Measurements from ENCODE around the gene KCNIP4. TPM values are rescaled to one million over a fixed set of nuclear protein-coding genes. Genes with fewer than 3 reads are reported as not detected.

The KCNIP4 gene
- total RNA-seq, 2 experiments from 2014 or later = not detected

DNA sequence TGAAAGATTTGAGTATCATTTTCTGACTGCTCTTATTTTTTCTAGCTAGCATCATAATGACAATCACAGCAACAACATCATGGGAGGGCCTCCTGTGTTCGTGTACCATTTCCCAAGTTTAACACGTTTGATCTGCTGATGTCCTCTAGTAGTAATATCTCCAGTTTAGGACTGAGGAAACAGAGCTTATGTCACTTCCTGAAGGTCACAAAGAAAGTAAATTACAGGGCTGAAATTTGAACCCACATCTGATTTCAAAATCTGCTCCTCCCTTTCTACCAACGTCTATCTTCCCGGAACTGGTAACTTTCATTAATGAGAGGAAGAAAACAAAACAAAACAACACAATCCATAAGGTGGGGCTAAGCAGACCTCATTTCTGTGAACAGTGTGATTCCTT lies 945.6 kb downstream of the KCNIP4 start:
- DNase-seq = no peak
- Mint-ChIP-seq H3K36me3 (ENCODE audit: low read depth) (no peaks in the 10 kb centered on the region), H3K4me1 (ENCODE audit: low read depth) (peaks cover 4% of the 10 kb centered on the region), H3K4me3 (no peak overlapping the region), H3K27ac (no peak overlapping the region), H3K27me3 (ENCODE audit: low read depth) (no peaks in the 10 kb centered on the region), H3K9me3 (peaks cover 4% of the 10 kb centered on the region)
- intact Hi-C loops (cut with micrococcal nuclease) = no loop called here
- CTCF ChIA-PET = no interaction called here

DNA sequence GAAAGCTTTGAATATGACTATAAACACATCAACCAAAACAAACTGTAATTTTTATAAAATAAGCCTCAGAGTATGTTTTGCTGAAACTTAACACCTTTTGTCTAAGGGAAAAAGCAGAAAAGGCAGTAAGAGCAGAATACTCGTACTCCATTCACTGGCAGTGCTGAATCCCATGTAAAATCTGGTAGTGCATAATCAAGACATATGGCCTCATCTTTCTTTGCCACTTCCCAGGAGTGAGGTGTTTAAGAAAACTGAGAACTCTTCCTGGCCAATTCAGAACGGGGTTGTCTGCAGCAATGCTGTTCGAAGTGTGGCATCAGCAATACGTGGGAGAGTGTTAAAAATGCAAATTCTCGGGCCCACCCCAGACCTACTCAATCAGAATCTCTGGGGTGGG lies 946.3 kb downstream of the KCNIP4 start:
- intact Hi-C loops (cut with micrococcal nuclease) = no loop called here
- Mint-ChIP-seq H3K27me3 (ENCODE audit: low read depth) (no peaks in the 10 kb centered on the region), H3K27ac (no peak overlapping the region), H3K36me3 (ENCODE audit: low read depth) (no peaks in the 10 kb centered on the region), H3K9me3 (peaks cover 4% of the 10 kb centered on the region), H3K4me1 (ENCODE audit: low read depth) (peaks cover 4% of the 10 kb centered on the region), H3K4me3 (no peak overlapping the region)
- DNase-seq = no peak
- CTCF ChIA-PET = no interaction called here

DNA sequence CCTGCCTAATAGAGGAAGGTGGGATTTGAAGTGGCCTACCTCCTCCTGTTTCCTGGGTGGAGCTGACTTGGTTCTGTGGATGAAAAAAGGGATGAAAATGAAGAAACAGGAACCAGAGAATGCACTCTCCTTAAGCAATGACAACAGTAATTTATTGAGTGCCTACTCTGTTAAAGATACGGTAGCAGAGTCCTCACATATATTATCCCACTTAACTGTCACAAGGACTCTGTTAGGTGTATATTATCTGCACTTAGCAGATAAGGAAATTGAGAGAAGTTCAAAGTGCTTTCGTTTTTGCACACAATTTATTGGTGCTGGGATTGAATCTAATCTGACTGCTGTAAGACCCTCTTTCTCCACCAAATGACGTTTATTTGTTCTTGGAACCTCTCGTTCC lies 947.1 kb downstream of the KCNIP4 start:
- Mint-ChIP-seq H3K4me3 (no peak overlapping the region), H3K4me1 (ENCODE audit: low read depth) (peaks cover 4% of the 10 kb centered on the region), H3K27ac (no peak overlapping the region), H3K36me3 (ENCODE audit: low read depth) (no peaks in the 10 kb centered on the region), H3K9me3 (peaks cover 2% of the 10 kb centered on the region), H3K27me3 (ENCODE audit: low read depth) (no peaks in the 10 kb centered on the region)
- intact Hi-C loops (cut with micrococcal nuclease) = no loop called here
- CTCF ChIA-PET = no interaction called here
- no peak for DNase-seq

DNA sequence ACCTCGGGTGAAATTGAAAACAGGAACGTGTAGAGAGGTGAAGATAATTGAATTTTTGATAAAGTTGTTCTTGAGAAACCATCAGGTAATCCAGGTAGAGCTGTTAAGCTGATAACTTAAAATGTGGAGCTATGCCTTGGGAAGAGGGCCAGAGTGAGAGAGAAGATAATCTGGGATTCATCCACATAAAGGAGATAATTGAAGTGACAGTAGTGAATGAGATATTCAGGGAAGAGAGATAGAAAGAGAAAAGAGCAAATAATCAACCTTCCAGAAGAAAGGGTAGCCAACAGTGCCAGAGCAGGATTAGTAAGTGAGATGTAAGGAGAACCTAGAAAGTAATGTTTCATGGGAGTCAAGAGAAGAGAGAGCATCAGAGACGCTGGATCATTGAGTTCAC lies 950.7 kb downstream of the KCNIP4 start:
- Mint-ChIP-seq H3K4me1 (ENCODE audit: low read depth) (peaks cover 4% of the 10 kb centered on the region), H3K9me3 (no peaks in the 10 kb centered on the region), H3K36me3 (ENCODE audit: low read depth) (no peaks in the 10 kb centered on the region), H3K4me3 (no peak overlapping the region), H3K27ac (no peak overlapping the region), H3K27me3 (ENCODE audit: low read depth) (no peaks in the 10 kb centered on the region)
- intact Hi-C loops (cut with micrococcal nuclease) = no loop called here
- CTCF ChIA-PET = no interaction called here
- no peak for DNase-seq

DNA sequence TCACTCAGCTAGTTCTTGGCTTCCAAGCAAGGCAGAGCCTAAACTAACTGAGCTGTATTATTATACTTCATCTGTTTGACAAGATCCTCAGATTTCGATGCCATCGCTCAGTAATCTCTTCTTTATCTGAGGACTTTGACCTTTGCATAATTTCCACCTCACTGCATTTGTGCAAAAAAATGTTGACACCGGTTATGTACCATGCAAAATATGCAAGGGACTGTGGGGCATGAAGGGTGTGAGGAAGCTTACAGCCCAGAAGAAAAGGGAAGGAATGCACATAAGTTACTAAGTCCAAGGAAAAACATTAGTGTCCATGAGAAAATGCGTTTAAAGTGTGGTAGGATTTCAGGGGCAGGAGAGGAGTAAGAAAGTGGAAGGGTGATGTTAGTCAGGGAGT lies 953.0 kb downstream of the KCNIP4 start:
- no peaks in the 10 kb centered on the region for H3K27me3 Mint-ChIP-seq (ENCODE audit: low read depth)
- no peak for DNase-seq
- no peaks in the 10 kb centered on the region for H3K9me3 Mint-ChIP-seq
- no peak overlapping the region for H3K27ac Mint-ChIP-seq
- no peaks in the 10 kb centered on the region for H3K36me3 Mint-ChIP-seq (ENCODE audit: low read depth)
- no peak overlapping the region for H3K4me3 Mint-ChIP-seq
- CTCF ChIA-PET = no interaction called here
- H3K4me1 Mint-ChIP-seq (ENCODE audit: low read depth) = no peaks in the 10 kb centered on the region
- intact Hi-C loops (cut with micrococcal nuclease) = no loop called here

DNA sequence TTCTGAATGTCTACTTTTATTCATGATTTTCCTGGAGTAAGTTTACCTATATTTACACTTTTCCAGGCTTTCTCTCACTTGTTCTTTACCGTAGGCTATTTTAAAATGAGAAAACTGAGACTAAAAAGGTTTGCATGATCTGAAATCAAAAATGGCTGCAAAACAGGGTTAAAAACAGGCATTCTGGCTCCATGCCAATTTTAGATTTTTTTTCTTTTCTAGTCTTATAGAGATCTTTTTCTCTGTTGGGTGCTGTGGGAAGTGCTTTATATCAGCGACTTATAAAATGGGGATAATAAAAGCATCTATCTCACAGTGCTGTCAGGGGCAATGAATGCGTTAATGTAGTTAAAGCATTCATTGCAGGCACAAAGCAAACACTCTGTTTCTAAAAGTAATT lies 953.6 kb downstream of the KCNIP4 start:
- DNase-seq = no peak
- H3K27ac Mint-ChIP-seq = no peak overlapping the region

DNA sequence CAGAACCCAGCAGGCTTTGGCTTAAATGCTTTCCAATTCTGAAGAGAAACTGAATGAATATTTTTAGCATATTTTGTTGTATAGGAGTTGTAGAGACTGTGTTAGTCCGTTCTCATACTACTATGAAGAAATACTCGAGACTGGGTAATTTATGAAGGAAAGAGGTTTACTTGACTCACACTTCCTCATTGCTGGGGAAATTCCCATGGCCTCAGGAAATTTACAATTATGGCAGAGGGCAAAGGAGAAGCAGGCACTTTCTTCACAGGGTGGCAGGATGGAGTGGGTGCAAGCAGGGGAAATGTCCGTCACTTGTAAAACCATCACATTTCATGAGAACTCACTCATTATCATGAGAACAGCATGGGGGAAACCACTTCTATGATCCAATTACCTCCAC lies 956.6 kb downstream of the KCNIP4 start:
- Mint-ChIP-seq H3K4me1 (ENCODE audit: low read depth) (no peaks in the 10 kb centered on the region), H3K27ac (no peak overlapping the region), H3K9me3 (no peaks in the 10 kb centered on the region), H3K36me3 (ENCODE audit: low read depth) (no peaks in the 10 kb centered on the region), H3K27me3 (ENCODE audit: low read depth) (no peaks in the 10 kb centered on the region), H3K4me3 (no peak overlapping the region)
- DNase-seq = no peak
- CTCF ChIA-PET = no interaction called here
- intact Hi-C loops (cut with micrococcal nuclease) = no loop called here

More for the DNA sequence above, 953.6 kb downstream of the KCNIP4 start:
- CTCF ChIA-PET = no interaction called here
- H3K36me3 Mint-ChIP-seq (ENCODE audit: low read depth) = no peaks in the 10 kb centered on the region
- no peak overlapping the region for H3K4me3 Mint-ChIP-seq
- H3K27me3 Mint-ChIP-seq (ENCODE audit: low read depth) = no peaks in the 10 kb centered on the region
- no peaks in the 10 kb centered on the region for H3K9me3 Mint-ChIP-seq
- intact Hi-C loops (cut with micrococcal nuclease) = no loop called here
- H3K4me1 Mint-ChIP-seq (ENCODE audit: low read depth) = no peaks in the 10 kb centered on the region

DNA sequence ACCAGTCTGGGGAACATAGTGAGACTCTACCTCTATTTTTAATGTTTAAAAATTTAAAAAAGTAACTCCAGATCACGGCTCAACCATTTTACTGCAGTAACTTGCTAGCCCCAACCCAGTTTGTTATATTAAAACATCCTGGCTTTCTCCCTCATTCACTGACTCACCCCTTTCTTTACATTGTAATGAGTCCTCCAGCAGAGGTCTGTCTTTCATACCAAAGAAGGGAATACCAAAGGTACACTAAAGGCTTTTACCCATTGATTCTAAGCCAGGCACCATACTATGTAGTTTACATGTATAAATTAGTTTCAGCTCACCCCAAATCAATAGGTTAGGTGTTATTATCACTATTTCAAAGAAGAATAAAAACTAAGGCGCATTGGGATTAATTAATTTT lies 961.4 kb downstream of the KCNIP4 start:
- Mint-ChIP-seq H3K4me1 (ENCODE audit: low read depth) (no peaks in the 10 kb centered on the region), H3K27ac (no peak overlapping the region), H3K36me3 (ENCODE audit: low read depth) (no peaks in the 10 kb centered on the region), H3K4me3 (no peak overlapping the region), H3K27me3 (ENCODE audit: low read depth) (peaks cover 9% of the 10 kb centered on the region), H3K9me3 (peaks cover 1% of the 10 kb centered on the region)
- intact Hi-C loops (cut with micrococcal nuclease) = no loop called here
- CTCF ChIA-PET = no interaction called here
- DNase-seq = no peak

DNA sequence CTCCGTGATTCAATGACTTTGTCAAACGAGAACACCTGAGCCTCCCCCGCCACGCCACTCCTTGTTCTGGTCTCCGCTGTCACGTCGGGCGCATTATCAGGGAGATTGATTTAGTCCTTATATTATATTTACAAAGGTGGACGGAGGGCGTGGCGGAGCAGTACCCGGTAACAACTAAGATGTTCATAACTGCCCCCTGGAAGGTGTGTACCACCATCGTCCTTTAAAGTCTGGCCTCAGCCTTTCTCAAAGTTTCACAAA lies 964.1 kb downstream of the KCNIP4 start:
- no peak overlapping the region for H3K4me3 Mint-ChIP-seq
- no peak overlapping the region for H3K27ac Mint-ChIP-seq
- intact Hi-C loops (cut with micrococcal nuclease) = no loop called here
- peaks cover 1% of the 10 kb centered on the region for H3K9me3 Mint-ChIP-seq
- CTCF ChIA-PET = no interaction called here
- H3K4me1 Mint-ChIP-seq (ENCODE audit: low read depth) = no peaks in the 10 kb centered on the region
- no peaks in the 10 kb centered on the region for H3K36me3 Mint-ChIP-seq (ENCODE audit: low read depth)
- no peak for DNase-seq
- peaks cover 9% of the 10 kb centered on the region for H3K27me3 Mint-ChIP-seq (ENCODE audit: low read depth)

DNA sequence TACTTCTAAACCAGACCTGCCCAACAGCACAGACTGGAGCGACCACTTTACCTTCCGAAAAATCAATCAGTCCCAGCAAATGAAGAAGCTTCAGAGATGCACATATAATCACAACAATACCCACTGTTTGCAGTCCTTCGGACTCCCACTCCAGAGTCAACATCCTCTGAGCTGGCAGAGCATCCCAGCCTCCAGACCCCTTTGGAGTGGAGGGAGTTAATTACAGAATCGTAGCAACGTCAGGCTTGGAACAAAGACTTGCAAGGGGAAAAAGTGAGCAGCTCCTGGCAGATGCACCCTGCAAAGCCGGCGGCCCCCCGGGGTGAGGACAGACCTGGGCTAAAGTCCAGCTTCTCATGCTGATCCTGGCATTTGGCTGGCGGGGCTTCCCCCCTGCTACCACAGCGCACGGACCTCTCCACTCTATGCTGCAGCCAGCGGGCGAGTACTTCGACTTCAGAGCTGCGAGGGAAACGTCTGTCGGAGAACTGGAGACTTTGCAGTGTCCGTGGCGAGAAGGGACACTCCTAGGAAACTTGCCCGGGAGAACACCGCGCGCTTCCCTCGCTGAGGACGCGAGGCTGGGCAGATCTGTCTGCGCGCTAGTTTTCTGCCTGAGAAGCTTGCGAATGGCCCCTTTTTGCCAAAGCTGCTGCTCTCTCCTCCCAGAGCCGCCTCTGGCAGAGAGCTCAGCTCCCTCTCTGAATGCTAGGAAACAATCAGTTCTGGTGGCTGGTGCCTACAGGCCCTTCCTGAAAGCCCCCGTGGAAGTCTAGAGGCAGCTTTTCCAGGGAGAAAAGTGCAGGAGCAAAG lies 964.6 kb downstream of the KCNIP4 start:
- Mint-ChIP-seq H3K36me3 (ENCODE audit: low read depth) (no peaks in the 10 kb centered on the region), H3K4me1 (ENCODE audit: low read depth) (no peaks in the 10 kb centered on the region), H3K9me3 (peaks cover 1% of the 10 kb centered on the region), H3K27ac (no peak overlapping the region), H3K27me3 (ENCODE audit: low read depth) (peaks cover 9% of the 10 kb centered on the region), H3K4me3 (no peak overlapping the region)
- intact Hi-C loops (cut with micrococcal nuclease) = no loop called here
- DNase-seq = no peak
- CTCF ChIA-PET = no interaction called here

DNA sequence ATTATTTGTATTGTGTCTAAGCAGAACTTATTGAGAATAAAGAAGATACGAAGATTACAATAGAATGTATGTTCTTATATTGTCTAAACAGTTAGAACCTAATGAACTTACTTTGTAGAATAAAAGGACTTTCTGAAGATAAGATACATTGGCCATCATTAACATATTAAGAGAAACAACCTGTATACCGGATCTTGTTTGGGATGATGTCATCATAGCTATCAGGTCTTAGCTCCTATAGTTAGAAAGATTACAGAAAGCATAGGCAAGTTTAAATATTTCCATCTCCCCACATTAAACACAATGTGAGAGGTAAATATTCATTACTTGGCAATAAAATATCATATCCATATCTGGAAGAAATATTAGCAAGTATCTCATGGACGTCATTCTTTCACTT lies 966.0 kb downstream of the KCNIP4 start:
- intact Hi-C loops (cut with micrococcal nuclease) = no loop called here
- no peak for DNase-seq
- Mint-ChIP-seq H3K4me3 (no peak overlapping the region), H3K27me3 (ENCODE audit: low read depth) (peaks cover 9% of the 10 kb centered on the region), H3K36me3 (ENCODE audit: low read depth) (no peaks in the 10 kb centered on the region), H3K9me3 (peaks cover 1% of the 10 kb centered on the region), H3K27ac (no peak overlapping the region), H3K4me1 (ENCODE audit: low read depth) (no peaks in the 10 kb centered on the region)
- CTCF ChIA-PET = no interaction called here

DNA sequence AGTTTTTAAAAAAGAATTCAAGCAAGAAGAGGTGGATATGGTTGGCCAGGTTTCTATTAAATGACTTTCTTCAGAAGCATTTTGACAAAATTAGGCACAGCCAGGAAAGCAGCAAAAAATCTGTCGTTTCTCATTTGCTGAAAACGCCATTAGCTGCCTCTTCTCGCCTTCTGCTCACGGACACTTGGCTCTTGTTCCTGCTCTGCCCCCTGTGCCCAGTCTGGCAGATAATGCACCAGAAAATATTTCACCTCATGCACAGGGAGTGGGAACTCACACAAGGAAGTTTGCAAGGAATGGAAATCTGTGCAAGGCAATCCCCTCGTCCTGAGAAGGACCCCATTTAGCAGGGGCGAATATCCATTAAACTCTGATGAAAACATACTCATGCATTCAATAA lies 988.3 kb downstream of the KCNIP4 start:
- no peaks in the 10 kb centered on the region for H3K9me3 Mint-ChIP-seq
- H3K27me3 Mint-ChIP-seq (ENCODE audit: low read depth) = no peaks in the 10 kb centered on the region
- H3K36me3 Mint-ChIP-seq (ENCODE audit: low read depth) = no peaks in the 10 kb centered on the region
- intact Hi-C loops (cut with micrococcal nuclease) = no loop called here
- no peaks in the 10 kb centered on the region for H3K4me1 Mint-ChIP-seq (ENCODE audit: low read depth)
- CTCF ChIA-PET = no interaction called here
- no peak overlapping the region for H3K27ac Mint-ChIP-seq
- H3K4me3 Mint-ChIP-seq = no peak overlapping the region
- DNase-seq = no peak

DNA sequence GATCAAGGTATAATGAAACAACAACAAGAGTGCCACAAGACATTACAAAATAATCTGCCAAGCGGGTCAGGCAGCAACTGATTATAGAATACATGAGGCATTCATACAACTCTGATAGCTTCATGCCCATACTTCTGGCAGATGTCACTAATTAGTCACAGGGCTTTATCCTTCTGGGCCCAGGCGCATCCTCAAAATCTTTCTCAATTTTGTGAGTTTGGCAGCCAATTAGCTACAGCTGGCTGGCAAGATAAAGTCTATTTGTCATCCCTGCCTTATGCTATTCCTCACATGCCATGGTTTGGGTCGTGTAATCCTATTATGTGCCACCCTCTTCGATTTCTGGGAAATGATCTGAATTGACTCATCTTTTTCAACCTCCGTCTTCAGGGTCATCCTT lies 994.0 kb downstream of the KCNIP4 start:
- intact Hi-C loops (cut with micrococcal nuclease) = no loop called here
- no peaks in the 10 kb centered on the region for H3K36me3 Mint-ChIP-seq (ENCODE audit: low read depth)
- no peak overlapping the region for H3K27ac Mint-ChIP-seq
- H3K4me1 Mint-ChIP-seq (ENCODE audit: low read depth) = no peaks in the 10 kb centered on the region
- CTCF ChIA-PET = interaction anchor here (0.7 kb wide), 1 partner anchor 18 kb away, joined by 3 read pairs; no protein-coding TSS in a partner anchor
- peaks cover 4% of the 10 kb centered on the region for H3K9me3 Mint-ChIP-seq
- no peak for DNase-seq
- H3K27me3 Mint-ChIP-seq (ENCODE audit: low read depth) = no peaks in the 10 kb centered on the region
- no peak overlapping the region for H3K4me3 Mint-ChIP-seq

DNA sequence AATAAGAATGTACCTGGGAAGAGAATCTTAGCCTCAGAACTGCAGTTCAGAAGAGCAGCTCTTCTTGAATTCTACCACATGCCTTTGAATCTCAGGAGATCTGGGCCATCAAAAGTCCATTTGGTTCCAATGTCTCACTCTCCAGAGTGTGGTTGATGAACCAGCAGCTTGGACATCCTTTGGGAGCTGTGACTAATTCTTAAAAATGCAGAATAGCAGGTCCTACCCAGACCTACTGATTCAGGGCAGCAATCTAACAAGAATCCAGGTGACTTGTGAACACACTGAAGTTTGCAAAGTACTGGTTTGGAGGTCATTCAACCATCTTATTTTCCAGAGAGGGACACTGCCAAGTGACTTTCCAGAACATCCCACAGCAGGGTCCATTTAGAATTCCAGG lies 1003.6 kb downstream of the KCNIP4 start:
- CTCF ChIA-PET = no interaction called here
- intact Hi-C loops (cut with micrococcal nuclease) = no loop called here
- Mint-ChIP-seq H3K36me3 (ENCODE audit: low read depth) (no peaks in the 10 kb centered on the region), H3K27ac (no peak overlapping the region), H3K4me3 (no peak overlapping the region), H3K4me1 (ENCODE audit: low read depth) (no peaks in the 10 kb centered on the region), H3K27me3 (ENCODE audit: low read depth) (no peaks in the 10 kb centered on the region), H3K9me3 (no peaks in the 10 kb centered on the region)
- DNase-seq = no peak

Data from activated naive CD4-positive, alpha-beta T cell treated with anti-CD3 and anti-CD28 coated beads for 36 hours (primary cell).